Liver (tissue), 9 donors: ENCODE measurements around the gene BAG2. TPM values are rescaled to one million over a fixed set of nuclear protein-coding genes. Genes with fewer than 3 reads are reported as not detected.

ENCODE experiments used
- DNase-seq: peaks from one replicate; pipeline ENCODE4 v3.0.0-alpha.2; 2017; ENCODE audit warnings: low spot score
- H3K27ac ChIP-seq, 2 donors: one replicate each; pipeline ENCODE4 v1.7.0; 2013; ENCODE audit warnings: inconsistent platforms in 2 of 2, low read length in 2 of 2, control low read depth in 1 of 2, low read depth in 1 of 2, mild to moderate bottlenecking in 1 of 2
- H3K27me3 ChIP-seq, 4 donors: one replicate each; pipeline versions ENCODE4 v1.6.1 to v1.7.0; 2013; ENCODE audit warnings: low read length in 3 of 4, inconsistent platforms in 1 of 4, mild to moderate bottlenecking in 1 of 4, moderate library complexity in 1 of 4; ENCODE audit not compliant: control insufficient read depth in 4 of 4, insufficient read depth in 4 of 4
- H3K36me3 ChIP-seq, 4 donors: one replicate each; pipeline versions ENCODE4 v1.6.1 to v1.7.0; 2013; ENCODE audit warnings: low read length in 3 of 4, mild to moderate bottlenecking in 3 of 4, low read depth in 1 of 4, moderate library complexity in 1 of 4; ENCODE audit not compliant: control insufficient read depth in 4 of 4, insufficient read depth in 3 of 4
- H3K4me1 ChIP-seq, 4 donors: one replicate each; pipeline versions ENCODE4 v1.6.1 to v1.7.0; 2013; ENCODE audit warnings: low read length in 3 of 4, mild to moderate bottlenecking in 3 of 4, moderate library complexity in 1 of 4; ENCODE audit not compliant: control insufficient read depth in 4 of 4, insufficient read depth in 4 of 4
- H3K4me3 ChIP-seq, 3 donors: one replicate each; pipeline versions ENCODE4 v1.6.1 to v1.7.0; 2013; ENCODE audit warnings: low read length in 3 of 3, control low read depth in 1 of 3, low read depth in 1 of 3, mild to moderate bottlenecking in 1 of 3
- H3K9ac ChIP-seq, 2 donors: one replicate each; pipeline ENCODE4 v1.7.0; 2013; ENCODE audit warnings: low read length in 2 of 2, mild to moderate bottlenecking in 2 of 2, moderate library complexity in 2 of 2, control low read depth in 1 of 2, low read depth in 1 of 2
- H3K9me3 ChIP-seq, 4 donors: one replicate each; pipeline versions ENCODE4 v1.6.1 to v1.7.0; 2013; ENCODE audit warnings: low read length in 3 of 4; ENCODE audit not compliant: control insufficient read depth in 4 of 4
- FOXA1 ChIP-seq: IDR thresholded peaks from 2 replicates; pipeline ENCODE4 v1.6.1; 2016; ENCODE audit warnings: antibody characterized with exemption
- FOXA2 ChIP-seq: IDR thresholded peaks from 2 replicates; pipeline ENCODE4 v1.6.1; 2016; ENCODE audit warnings: antibody characterized with exemption
- HNF4A ChIP-seq, 2 donors: conservative IDR thresholded peaks; 2 replicates each; pipeline ENCODE4 v1.6.1; 2016; ENCODE audit warnings: antibody characterized with exemption in 2 of 2, mild to moderate bottlenecking in 2 of 2
- HNF4G ChIP-seq: IDR thresholded peaks from 2 replicates; pipeline ENCODE4 v1.6.1; 2016; ENCODE audit warnings: antibody characterized with exemption
- NR2F2 ChIP-seq: IDR thresholded peaks from 2 replicates; pipeline ENCODE4 v1.6.1; 2016; ENCODE audit warnings: antibody characterized with exemption
- RAD21 ChIP-seq, 2 donors: IDR thresholded peaks; 2 replicates each; pipeline ENCODE4 v1.6.1; 2016; ENCODE audit warnings: antibody characterized with exemption in 2 of 2, mild to moderate bottlenecking in 2 of 2
- RXRA ChIP-seq, 2 donors: IDR thresholded peaks; 2 replicates each; pipeline ENCODE4 v1.6.1; 2017 to 2018; ENCODE audit warnings: antibody characterized with exemption in 2 of 2, mild to moderate bottlenecking in 1 of 2
- TAF1 ChIP-seq: conservative IDR thresholded peaks from 2 replicates; pipeline ENCODE4 v1.6.1; 2016; ENCODE audit warnings: antibody characterized with exemption, mild to moderate bottlenecking
- YY1 ChIP-seq: IDR thresholded peaks from 2 replicates; pipeline ENCODE4 v1.6.1; 2016; ENCODE audit warnings: antibody characterized with exemption, mild to moderate bottlenecking
- WGBS: extraction: QIAGEN DNeasy Blood & Tissue Kit; methylation state at CpG from one replicate; pipeline ENCODE4 v1.1.7; 2013; 5-methylcytosine and 5-hydroxymethylcytosine counted together
- polyA plus RNA-seq, 2 donors: library from polyadenylated mRNA; stranded (reverse) in 1 of 2; unstranded in 1 of 2; fragments of 200-250 nt in 1 of 2; fragments of >200 nt in 1 of 2; fragmentation: Nextera tagmentation in 1 of 2; extraction: Ambion mirVana in 1 of 2; gene quantifications; one replicate each; pipeline versions ENCODE4 v1.2.1 to v1.2.3, GENCODE V29; 2013 to 2015
- total RNA-seq, 2 donors: library from RNA; depleted of rRNA; stranded (reverse); fragments of >200 nt; gene quantifications; one replicate each; pipeline ENCODE4 v1.2.3, GENCODE V29; 2014
- TF ChIP-seq, protein P1 (sequence below): fragments of 150-350 bp; IDR thresholded peaks from 2 replicates; pipeline ENCODE4 v1.5.1; 2017; ENCODE audit warnings: improper control_type of control experiment, low read depth, low read length; ENCODE audit not compliant: missing input control
- TF ChIP-seq, protein P2 (sequence below): IDR thresholded peaks from 2 replicates; pipeline ENCODE4 v1.6.1; 2016; ENCODE audit warnings: antibody characterized with exemption, mild to moderate bottlenecking
- TF ChIP-seq, protein P3 (sequence below): IDR thresholded peaks from 2 replicates; pipeline ENCODE4 v1.6.1; 2016; ENCODE audit warnings: antibody characterized with exemption
- donor health status: healthy.
- donor health status: healthy.
- donor health status: healthy.
- donor health status: healthy.
- donor health status: healthy.

BAG2 gene
- total and polyA plus RNA-seq, 4 donors, result 1.8 to 4.9 (median 3.1) TPM

DNA sequence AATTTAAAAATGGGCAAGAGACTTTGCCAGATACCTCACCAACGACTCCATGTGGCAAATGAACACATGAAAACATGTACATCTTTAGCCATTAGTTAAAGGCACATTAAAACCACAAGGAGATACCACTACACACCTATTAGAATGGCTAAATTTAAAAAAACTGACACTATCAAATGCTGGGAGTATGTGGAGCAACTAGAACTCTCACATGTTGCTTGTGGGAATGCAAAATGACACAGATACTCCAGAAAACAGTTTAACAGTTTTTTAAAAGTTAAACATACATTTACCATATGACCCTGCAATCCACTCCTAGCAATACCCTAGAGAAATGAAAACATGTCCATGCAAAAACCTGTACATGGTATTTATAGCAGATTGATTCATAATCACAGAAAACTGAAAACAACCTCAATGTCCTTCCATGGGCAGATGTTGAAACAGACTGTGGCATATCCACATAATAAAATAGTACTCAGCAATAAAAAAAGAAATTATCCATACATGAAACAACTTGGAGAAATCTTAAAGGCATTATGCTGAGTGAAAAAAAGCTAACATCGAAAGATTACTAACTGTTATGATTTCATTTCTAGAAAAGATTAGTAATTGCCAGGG lies 48.1 kb downstream of the BAG2 start:
- WGBS, result 93% methylated on average over 2 of the region's 2 CpGs

DNA sequence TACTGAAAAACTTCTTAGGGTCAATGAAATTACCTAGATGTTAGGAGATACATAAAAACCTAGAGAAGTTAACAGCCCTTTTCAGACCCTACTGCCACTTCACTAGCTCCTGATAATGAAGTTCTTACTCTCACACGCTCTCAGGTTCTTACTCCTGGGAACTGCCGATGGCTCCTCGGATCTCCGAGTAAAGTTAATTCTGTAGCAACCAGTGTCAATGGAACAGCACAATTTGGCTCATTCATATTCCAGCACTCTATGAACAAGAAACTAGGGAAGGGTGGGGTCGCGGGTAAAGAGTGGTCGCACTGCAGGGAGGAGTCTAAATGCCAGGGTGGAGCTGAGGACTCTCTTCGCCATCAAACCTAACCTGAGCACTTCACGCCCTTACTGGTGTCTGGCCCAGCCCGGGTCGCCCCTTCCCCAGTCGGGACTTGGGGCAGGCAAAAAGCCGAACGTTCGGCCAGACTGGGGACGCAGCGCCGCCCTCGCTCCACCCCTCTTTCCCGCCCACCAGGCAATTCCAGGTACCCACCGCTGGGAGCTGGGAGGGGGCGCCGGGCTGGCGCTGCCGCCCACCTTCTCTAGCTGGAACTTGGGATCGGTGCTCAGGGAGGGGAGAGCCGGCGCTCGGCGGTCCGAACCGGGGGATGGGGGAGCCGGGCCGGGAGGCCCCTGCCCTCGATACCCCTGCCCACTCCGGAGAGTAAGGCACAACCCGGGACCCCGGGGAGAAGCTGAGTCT lies 49.2 kb downstream of the BAG2 start:
- WGBS, result under 1% methylated on average over 38 of the region's 38 CpGs
- DNase-seq, result peak; percentile 66
- no peaks in the 10 kb centered on the region for H3K9me3 ChIP-seq
- H3K36me3 ChIP-seq, result no peaks in the 10 kb centered on the region
- peak overlapping the region; percentile 46 to 74 for H3K27ac ChIP-seq
- peak overlapping the region; percentile 3 to 76 for H3K9ac ChIP-seq
- H3K27me3 ChIP-seq, result no peaks in the 10 kb centered on the region
- peak overlapping the region; percentile 89 to 98 (median 92) for H3K4me3 ChIP-seq
- H3K4me1 ChIP-seq, result peaks cover 2 to 13% (median 8%) of the 10 kb centered on the region in 4 donors
- TF ChIP-seq FOXA1 (no peak), HNF4G (no peak), HNF4A (conservative IDR thresholded peaks at IDR 0.05) (no peak)
- TF ChIP-seq, protein P1, sequence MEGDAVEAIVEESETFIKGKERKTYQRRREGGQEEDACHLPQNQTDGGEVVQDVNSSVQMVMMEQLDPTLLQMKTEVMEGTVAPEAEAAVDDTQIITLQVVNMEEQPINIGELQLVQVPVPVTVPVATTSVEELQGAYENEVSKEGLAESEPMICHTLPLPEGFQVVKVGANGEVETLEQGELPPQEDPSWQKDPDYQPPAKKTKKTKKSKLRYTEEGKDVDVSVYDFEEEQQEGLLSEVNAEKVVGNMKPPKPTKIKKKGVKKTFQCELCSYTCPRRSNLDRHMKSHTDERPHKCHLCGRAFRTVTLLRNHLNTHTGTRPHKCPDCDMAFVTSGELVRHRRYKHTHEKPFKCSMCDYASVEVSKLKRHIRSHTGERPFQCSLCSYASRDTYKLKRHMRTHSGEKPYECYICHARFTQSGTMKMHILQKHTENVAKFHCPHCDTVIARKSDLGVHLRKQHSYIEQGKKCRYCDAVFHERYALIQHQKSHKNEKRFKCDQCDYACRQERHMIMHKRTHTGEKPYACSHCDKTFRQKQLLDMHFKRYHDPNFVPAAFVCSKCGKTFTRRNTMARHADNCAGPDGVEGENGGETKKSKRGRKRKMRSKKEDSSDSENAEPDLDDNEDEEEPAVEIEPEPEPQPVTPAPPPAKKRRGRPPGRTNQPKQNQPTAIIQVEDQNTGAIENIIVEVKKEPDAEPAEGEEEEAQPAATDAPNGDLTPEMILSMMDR, result peak; percentile 28

More for the DNA sequence above, 48.1 kb downstream of the BAG2 start:
- Histone ChIP-seq H3K4me1 (peaks cover 2 to 13% (median 8%) of the 10 kb centered on the region in 4 donors), H3K4me3 (no peak overlapping the region), H3K9ac (no peak overlapping the region), H3K9me3 (no peaks in the 10 kb centered on the region), H3K36me3 (no peaks in the 10 kb centered on the region), H3K27ac (no peak overlapping the region), H3K27me3 (no peaks in the 10 kb centered on the region)
- TF ChIP-seq RXRA (IDR thresholded peaks at IDR 0.05) (no peak), YY1 (no peak), TAF1 (no peak), FOXA2 (no peak), RAD21 (IDR thresholded peaks at IDR 0.05) (no peak), NR2F2 (no peak), HNF4A (conservative IDR thresholded peaks at IDR 0.05) (no peak), HNF4G (no peak), FOXA1 (no peak)
- TF ChIP-seq, protein P2, sequence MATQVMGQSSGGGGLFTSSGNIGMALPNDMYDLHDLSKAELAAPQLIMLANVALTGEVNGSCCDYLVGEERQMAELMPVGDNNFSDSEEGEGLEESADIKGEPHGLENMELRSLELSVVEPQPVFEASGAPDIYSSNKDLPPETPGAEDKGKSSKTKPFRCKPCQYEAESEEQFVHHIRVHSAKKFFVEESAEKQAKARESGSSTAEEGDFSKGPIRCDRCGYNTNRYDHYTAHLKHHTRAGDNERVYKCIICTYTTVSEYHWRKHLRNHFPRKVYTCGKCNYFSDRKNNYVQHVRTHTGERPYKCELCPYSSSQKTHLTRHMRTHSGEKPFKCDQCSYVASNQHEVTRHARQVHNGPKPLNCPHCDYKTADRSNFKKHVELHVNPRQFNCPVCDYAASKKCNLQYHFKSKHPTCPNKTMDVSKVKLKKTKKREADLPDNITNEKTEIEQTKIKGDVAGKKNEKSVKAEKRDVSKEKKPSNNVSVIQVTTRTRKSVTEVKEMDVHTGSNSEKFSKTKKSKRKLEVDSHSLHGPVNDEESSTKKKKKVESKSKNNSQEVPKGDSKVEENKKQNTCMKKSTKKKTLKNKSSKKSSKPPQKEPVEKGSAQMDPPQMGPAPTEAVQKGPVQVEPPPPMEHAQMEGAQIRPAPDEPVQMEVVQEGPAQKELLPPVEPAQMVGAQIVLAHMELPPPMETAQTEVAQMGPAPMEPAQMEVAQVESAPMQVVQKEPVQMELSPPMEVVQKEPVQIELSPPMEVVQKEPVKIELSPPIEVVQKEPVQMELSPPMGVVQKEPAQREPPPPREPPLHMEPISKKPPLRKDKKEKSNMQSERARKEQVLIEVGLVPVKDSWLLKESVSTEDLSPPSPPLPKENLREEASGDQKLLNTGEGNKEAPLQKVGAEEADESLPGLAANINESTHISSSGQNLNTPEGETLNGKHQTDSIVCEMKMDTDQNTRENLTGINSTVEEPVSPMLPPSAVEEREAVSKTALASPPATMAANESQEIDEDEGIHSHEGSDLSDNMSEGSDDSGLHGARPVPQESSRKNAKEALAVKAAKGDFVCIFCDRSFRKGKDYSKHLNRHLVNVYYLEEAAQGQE, result no peak
- TF ChIP-seq, protein P3, sequence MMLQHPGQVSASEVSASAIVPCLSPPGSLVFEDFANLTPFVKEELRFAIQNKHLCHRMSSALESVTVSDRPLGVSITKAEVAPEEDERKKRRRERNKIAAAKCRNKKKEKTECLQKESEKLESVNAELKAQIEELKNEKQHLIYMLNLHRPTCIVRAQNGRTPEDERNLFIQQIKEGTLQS, result no peak
- DNase-seq, result no peak
